Activated CD4-positive, alpha-beta T cell treated with anti-CD3 and anti-CD28 coated beads, Interleukin-10, Interleukin-2, amounts not matched to agents 100 ng/mL and 50 ng/mL, durations not matched to agents 16 hours and 8 hours (primary cell): ENCODE results near the gene CDH9.

Experiments
- DNase-seq: peaks from one replicate; pipeline ENCODE4 v3.0.0-alpha.2; 2020

Gene CDH9

GRCh38 chr5:27038476-27038875 is at the start of gene CDH9:
Gene CDH9 (minus strand): TSS chr5:27038586. CDS start chr5:26988333, 50,253 bp downstream.
- no peak for DNase-seq

GRCh38 chr5:27087747-27088146 is 49.4 kb upstream of the CDH9 start:
- DNase-seq = no peak

DNA sequence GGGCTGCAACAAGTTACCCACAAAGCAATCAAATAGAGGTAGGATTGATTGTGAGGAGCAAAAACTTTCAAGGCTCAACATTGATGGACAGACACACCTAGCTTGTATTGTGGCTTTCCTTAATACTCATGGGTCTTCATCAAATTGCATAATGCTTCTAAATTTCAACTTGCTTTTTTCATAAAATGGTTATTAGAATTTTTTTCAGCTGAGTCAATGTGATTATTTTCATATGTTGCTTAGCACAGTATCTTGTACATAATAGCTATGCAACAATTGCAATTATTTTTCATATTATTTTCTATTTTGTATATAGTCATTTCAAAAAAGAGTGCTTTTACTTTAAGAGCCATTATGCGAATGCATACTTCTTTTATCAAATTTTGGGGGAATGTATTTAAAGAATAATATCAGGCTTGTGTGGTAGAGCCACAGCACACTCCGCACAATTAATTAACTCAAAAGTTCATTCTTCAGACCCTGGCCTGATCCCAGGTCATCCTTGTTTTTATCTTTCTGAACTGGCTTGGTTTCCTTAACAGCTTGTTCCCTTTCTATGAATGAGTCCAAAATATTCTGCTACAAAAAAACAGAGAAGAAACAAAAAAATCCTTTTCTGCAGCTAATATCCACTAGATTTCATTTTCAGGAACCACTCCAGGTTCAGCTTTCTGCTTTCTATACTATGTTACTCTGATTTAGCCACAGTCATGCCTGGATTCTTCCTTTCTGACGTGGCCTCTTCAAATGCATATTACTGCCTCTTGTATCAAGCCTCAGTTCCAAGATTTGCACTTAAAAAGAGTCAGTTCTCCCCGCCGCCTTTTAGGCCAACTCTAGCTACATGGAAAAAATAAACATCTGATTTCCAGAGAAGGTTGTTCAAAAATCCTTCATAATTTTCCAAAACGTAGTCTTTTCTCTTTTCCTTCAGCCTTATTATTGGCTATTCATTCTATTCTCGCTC is 45.3 kb upstream of the CDH9 start:
- no peak for DNase-seq

DNA sequence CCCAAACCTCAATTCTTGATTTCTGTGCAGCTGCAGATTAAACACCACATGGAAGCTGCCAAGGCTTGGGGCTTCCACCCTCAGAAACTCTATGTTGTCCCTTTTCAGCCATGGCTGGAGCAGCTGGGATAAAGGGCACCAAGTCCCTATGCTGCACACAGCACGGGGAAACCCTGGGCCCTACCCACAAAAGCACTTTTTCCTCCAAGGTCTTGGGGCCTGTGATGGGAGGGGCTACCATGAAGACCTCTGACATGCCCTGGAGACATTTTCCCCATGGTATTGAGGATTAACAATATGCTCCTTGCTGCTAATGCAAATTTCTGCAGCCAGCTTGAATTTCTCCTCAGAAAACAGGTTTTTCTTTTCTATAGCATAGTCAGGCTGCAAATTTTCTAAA is 41.8 kb upstream of the CDH9 start:
- DNase-seq = no peak

DNA sequence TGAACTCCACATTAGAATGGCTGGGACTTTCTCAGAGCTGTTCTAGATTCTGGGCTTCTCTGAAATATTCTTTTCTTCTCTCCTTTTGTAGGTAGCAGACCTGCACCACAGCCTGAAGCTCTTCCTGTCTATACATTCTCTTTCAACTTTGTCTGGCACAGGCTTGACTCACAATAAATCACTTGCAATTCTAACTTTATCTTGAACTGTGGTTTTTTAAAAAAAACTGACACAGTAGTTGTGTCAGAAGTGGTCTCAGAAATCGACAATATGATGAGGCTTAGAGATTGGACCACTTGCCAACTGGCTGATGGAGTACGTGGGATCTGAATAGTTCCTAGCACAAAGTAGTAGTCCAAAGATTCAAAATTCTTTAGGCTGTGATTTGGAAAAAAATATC is 24.1 kb upstream of the CDH9 start:
- no peak for DNase-seq

- no peak for DNase-seq
Measured at GRCh38 chr5:27048510-27048909, 10.1 kb upstream of the CDH9 start.

DNA sequence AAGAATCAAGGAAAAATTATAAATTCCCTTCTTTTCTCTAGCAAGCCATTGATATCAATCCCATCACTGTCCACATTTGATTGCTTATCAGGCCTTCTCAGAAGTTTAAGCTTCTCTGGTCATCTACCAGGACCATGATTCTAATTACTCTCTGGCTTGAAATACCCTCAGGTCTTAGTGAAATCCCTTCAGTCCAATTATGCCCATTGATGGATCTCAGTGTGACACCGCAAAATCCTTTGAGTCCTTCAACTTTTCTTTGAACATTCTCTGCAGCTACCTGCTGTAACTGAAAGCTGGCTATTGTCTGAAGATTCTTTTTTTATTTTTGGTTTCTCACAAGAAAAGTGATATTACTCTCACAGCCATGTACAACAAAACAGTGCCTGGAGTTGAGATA is 3.0 kb upstream of the CDH9 start:
- DNase-seq = no peak

DNA sequence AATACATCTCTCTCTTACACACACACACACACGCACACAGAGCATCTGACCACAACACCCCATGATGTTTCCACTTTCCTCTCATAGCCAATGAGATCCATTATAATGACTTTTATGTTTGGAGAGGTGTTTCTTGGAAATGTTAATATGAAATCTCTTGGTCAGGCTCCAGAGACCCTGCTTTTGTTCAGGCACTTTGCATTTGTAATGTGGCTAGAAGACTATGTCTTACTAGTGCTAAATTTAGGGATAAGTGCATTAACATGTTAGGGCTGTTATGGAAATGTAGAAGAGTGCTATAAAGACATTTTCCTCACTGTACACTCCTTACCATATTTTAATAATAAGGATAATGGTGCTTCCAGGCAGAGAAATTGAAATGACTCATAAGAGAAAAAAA is 3.8 kb downstream of the CDH9 start:
- DNase-seq = no peak

GRCh38 chr5:27026801-27027200 is 11.6 kb downstream of the CDH9 start:
- DNase-seq = no peak

- no peak for DNase-seq
Measured at GRCh38 chr5:27026063-27026462, 12.3 kb downstream of the CDH9 start.

- DNase-seq = no peak
Measured at GRCh38 chr5:27021471-27021870, 16.9 kb downstream of the CDH9 start.

- DNase-seq = no peak
Measured at GRCh38 chr5:27020973-27021372, 17.4 kb downstream of the CDH9 start.

DNA sequence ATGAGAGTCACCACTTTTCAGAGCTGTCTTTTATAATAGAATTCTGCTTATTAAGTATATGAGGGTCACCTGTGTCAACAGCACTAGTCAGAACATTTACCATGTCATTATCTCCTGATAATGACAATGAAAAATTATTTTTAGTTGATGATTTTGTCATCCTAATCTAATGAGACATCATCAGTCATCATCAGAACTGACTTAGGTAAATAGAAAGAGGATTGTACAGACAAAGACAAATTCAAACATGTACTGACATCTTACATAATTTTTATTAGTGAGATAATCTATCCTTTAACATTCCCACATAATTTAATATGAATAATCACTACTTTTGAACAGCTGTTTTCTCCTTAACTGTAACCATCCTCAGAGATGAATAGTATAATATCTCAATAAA is 22.6 kb downstream of the CDH9 start:
- DNase-seq = no peak

- DNase-seq = no peak
Measured at GRCh38 chr5:27011274-27011673, 27.1 kb downstream of the CDH9 start.

DNA sequence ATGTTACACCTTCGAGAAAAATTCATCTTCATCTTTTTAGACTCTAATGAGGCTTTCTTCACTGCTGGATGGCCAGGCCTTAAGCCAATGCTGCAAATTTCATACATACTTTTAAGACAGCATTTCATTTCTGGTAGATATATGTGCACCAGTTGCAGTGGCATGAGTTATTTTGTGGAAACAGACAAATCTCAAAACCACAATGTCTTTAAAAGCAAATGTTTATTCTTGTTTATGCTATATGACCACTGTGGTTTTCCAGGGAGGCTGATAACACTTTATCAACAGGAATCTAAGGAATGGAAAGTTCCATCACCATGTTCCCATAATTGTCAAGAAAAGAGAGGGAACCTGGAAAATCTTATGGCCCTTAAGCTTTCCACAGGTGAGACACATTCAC is 27.7 kb downstream of the CDH9 start:
- DNase-seq = no peak

DNA sequence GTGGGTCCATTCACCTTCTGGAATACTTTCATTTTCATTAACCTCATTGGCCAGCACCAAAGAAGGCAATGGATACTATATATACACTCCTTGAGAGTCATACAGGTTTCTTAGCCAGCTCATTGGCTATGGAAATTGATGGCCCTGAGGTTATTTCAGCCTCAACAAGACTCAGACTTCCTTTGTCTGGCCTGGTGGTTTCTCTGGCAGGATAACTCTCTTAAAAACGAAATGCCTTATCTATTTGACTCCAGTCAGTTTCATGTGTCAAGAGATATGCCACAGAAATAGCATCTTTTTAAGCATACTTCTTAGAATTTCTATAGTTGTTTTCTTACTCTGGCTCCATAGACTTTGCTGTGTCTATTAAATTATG is 28.9 kb downstream of the CDH9 start:
- DNase-seq = no peak

DNA sequence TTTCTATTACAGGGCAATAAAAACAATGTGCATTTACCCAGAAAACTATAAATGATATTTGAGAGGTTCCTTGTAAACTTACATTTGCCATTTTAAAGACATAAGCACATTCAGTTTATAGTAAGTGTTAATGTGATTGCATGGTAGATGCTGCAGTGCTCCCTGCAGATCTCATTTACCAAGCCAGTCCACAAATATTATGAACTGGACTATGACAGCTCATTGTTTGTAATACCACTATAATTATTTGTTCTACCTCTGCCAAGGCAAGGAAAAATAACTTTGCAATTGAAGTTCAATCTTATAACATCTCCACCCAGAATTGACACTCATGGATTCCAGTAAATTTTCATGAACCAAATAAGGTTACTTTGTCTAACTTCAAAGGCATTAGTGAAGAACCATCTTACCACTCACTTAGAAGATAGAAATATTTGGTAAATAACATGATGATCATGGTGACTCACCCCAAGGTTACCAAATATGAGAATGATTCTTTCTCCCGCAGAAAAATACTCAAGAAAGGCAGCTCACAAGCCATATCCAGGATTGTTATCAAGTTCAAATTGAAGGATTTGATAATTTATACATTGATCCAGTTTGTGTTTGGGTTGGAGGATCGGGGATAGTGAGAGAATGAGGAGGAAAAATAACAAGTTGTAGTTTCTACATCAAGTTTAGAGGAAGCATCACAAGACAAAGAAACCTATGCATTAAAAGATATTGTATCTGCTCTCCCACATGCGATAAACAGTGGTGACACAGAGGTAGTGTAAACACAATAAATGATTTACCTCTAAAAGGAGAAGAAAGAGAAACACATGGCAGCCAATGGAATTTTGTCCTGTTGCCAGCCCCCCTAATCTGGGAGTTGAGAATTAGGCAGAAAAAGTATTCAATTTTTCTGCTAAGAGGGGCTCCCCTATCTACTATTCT is 29.5 kb downstream of the CDH9 start:
- no peak for DNase-seq

DNA sequence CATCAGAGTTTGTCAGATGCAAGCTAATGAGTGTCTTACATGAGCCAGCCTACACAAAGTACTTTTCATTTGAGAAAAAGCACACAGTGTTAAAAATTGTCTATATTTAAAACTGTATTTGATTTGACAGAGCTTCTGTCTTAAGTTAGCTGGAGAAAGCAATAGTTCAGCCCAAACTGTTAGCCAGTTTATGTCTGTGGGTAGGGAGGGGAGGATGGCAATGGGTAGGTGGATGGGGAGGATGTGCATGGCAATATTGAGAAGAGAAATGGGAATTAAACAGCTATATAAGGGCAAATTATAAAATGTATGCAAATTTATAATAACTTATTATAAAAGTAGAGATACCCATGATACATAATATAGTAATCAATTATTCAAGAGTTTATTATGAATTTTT is 31.3 kb downstream of the CDH9 start:
- no peak for DNase-seq

- DNase-seq = no peak
Measured at GRCh38 chr5:26986985-26987384, 51.4 kb downstream of the CDH9 start.

GRCh38 chr5:26981750-26982149 is 56.6 kb downstream of the CDH9 start:
- no peak for DNase-seq

- no peak for DNase-seq
Measured at GRCh38 chr5:26959290-26959689, 79.1 kb downstream of the CDH9 start.

- DNase-seq = no peak
Measured at GRCh38 chr5:26955161-26955560, 83.2 kb downstream of the CDH9 start.

- DNase-seq = no peak
Measured at GRCh38 chr5:26948921-26949320, 89.5 kb downstream of the CDH9 start.

DNA sequence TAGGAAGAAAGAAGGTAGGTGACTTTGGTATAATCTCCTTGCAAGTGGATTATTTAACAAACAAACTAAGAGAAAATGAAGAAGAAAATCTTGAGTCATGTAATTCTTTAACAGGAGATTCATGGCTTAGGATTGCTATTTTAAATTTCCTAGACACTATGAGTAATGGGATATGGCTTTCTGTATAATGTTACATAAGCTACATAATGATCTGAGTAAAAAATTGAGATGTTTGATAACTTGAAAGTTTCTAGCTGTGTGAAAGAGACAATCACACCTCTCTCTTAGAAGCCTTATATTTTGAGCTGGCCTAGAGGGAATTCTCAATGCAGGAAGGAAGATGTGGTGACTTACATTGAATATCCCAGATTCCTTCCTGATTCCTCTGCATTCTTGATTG is 92.5 kb downstream of the CDH9 start:
- no peak for DNase-seq
